ENCODE measurements around the gene B4GALNT2.

B4GALNT2 gene

DNA sequence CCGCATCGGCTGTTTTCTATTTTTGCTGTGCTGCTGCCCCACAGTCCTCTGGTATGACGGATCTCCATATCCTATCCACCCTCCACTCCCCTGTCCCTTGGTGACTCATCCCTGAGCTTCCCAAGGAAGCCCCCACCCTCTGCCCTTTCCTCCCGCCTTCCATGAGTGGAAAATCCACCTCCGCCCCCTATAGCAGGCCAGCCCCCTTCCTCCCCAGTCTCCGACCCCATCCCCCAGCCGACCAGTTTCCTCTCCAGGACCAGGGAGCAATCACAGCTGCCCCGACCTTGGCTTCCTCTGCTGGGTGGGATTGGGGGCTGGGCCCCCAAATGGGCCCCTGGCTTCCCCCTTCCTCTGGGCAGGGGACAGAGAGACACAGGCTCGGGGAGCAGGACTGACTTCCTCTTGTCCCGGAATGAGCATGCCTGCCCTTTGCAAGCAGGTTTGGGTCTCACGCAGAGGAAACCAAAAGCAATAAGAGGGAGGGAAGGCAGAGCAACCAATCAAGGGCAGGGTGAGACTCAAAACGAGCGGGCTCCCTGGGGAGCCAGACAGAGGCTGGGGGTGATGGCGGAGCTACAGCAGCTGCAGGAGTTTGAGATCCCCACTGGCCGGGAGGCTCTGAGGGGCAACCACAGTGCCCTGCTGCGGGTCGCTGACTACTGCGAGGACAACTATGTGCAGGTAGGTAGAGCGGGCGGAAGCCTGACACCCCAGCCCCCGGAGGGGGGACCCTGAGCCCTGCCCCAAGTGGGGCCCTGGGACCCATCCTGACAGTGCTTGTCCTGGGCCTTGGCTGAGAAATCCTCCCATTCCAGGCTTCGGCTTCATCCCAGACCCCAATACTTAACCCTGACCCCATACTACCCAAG is 77.8 kb downstream of the B4GALNT2 start, which contains the start of the genes ABI3 and GNGT2:
ABI3 (plus strand) TSS at position 550 of the 872 bp plus-strand sequence; CDS start at position 568, 18 bp downstream.
GNGT2 (minus strand) TSS at position 417 of the 872 bp plus-strand sequence. CDS start 3,152 bp downstream, outside the sequence.
- peak in 1 of 2 donors; percentile 41 for DNase-seq (ENCODE audit: low spot score in 2 of 2)
- peaks cover 9% of the 10 kb centered on the region for H3K36me3 Mint-ChIP-seq (ENCODE audit: insufficient read depth)

DNA sequence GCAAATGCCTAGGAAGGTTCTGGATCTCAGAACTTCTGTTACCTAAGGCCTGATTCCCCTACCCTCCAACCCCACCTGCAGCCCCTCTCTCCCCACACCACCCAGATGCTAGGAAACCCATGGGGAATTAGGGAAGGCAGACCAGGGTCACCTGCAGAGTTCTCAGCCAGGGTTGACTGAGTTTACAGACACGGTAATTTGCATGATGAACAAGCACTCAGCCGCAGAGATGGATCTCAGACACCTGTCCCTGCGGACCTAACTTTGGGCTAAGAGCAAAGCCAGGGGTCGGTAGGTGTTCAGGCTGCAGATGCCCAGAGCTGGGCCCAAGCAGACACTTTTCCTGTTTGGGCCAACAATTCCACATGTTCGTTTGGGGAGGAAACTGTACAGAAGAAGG is 80.8 kb downstream of the B4GALNT2 start:
- Mint-ChIP-seq H3K4me3 (peak overlapping the region; percentile 96), H3K27ac (ENCODE audit: low read depth) (peak overlapping the region; percentile 93), H3K27me3 (no peaks in the 10 kb centered on the region), H3K36me3 (ENCODE audit: insufficient read depth) (peaks cover 25% of the 10 kb centered on the region), H3K4me1 (peaks cover 89% of the 10 kb centered on the region), H3K9me3 (no peaks in the 10 kb centered on the region)
- ATAC-seq (replicated peaks; ENCODE audit: extremely low read depth, poor library complexity, severe bottlenecking) (no peak), DNase-seq (ENCODE audit: low spot score in 2 of 2) (no peak)

More for the DNA sequence above, 77.8 kb downstream of the B4GALNT2 start, which contains the start of the genes ABI3 and GNGT2:
- peak within 1 kb of the TSS; percentile 72 for H3K27ac Mint-ChIP-seq (ENCODE audit: low read depth)
- H3K4me3 Mint-ChIP-seq = peak within 1 kb of the TSS; percentile 96
- no peaks in the 10 kb centered on the region for H3K27me3 Mint-ChIP-seq
- H3K9me3 Mint-ChIP-seq = no peaks in the 10 kb centered on the region
- ATAC-seq (replicated peaks; ENCODE audit: extremely low read depth, poor library complexity, severe bottlenecking) = peak; percentile 72
- peaks cover 69% of the 10 kb centered on the region for H3K4me1 Mint-ChIP-seq

DNA sequence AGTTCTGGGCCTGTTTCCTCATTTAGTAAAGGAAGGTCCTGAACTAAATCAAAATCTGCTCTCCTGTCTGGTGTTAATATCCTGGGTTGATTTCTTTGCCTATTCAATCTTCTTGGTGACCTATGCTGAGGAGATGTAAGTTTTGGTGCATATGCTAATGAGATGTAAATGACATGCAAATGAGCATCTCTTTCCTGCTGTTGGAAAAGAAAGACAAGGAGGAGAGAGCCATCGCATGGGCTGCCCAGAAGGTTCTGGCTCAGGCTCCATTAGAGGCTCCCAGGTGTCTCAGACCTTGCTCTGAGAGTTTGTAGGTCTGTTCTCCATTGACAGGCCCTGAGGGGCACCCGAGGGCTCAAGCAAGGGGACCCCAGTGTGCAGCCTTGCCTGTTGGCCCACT is 81.3 kb downstream of the B4GALNT2 start:
- DNase-seq (ENCODE audit: low spot score in 2 of 2) (no peak), ATAC-seq (replicated peaks; ENCODE audit: extremely low read depth, poor library complexity, severe bottlenecking) (no peak)
- Mint-ChIP-seq H3K27ac (ENCODE audit: low read depth) (peak overlapping the region; percentile 93), H3K9me3 (no peaks in the 10 kb centered on the region), H3K4me3 (peak overlapping the region; percentile 96), H3K36me3 (ENCODE audit: insufficient read depth) (peaks cover 28% of the 10 kb centered on the region), H3K27me3 (no peaks in the 10 kb centered on the region), H3K4me1 (peaks cover 90% of the 10 kb centered on the region)

DNA sequence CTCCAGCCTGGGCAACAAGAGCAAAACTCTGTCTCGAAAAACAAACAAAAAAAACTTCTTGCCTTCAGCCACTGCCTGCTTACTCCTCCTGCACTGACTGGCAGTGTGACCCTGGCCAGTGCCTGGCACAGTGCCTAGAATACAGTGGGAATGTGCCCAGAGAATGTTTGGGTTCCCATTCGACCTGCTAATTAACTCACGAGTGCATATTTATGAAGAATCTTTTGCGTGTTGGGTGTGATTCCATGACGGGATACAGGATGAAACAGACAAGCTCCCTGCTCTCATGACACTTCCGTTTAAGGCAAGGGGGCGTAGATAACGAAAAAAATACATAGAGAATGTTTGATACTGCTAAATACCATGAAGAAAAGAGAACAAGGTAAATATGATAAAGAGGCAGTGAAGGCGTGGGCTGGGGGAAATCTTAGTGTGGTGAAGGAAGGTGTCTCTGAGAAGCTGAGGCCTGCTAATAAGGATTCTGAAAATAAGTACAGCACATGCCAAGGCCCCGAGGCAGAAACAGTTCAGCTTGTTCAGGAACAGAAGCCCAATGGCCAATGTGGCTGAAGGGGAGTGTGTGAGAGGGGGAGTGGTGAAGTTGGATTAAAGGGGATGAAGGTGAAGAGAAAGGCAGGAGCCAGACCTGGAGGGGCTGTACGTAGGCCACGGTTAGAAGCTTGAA is 82.2 kb downstream of the B4GALNT2 start:
- Mint-ChIP-seq H3K36me3 (ENCODE audit: insufficient read depth) (peaks cover 36% of the 10 kb centered on the region), H3K27ac (ENCODE audit: low read depth) (peak overlapping the region; percentile 93), H3K4me1 (peaks cover 92% of the 10 kb centered on the region), H3K4me3 (peak overlapping the region; percentile 96), H3K27me3 (no peaks in the 10 kb centered on the region), H3K9me3 (no peaks in the 10 kb centered on the region)
- no peak for DNase-seq (ENCODE audit: low spot score in 2 of 2)
- no peak for ATAC-seq (replicated peaks; ENCODE audit: extremely low read depth, poor library complexity, severe bottlenecking)

DNA sequence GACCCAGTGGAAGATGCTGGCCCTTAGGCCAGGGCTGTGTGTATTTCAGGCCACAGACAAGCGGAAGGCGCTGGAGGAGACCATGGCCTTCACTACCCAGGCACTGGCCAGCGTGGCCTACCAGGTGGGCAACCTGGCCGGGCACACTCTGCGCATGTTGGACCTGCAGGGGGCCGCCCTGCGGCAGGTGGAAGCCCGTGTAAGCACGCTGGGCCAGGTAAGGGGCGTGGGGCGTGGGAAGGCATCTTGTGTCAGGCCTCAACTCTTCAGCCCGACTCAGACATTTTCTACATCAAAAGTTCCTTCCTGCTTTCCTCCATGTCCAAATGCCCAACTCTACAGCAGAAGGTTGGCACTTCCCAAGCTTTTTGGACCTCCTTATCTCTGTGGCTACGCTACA is 83.9 kb downstream of the B4GALNT2 start:
- no peaks in the 10 kb centered on the region for H3K9me3 Mint-ChIP-seq
- H3K27me3 Mint-ChIP-seq = no peaks in the 10 kb centered on the region
- ATAC-seq (replicated peaks; ENCODE audit: extremely low read depth, poor library complexity, severe bottlenecking) (no peak), DNase-seq (ENCODE audit: low spot score in 2 of 2) (no peak)
- peak overlapping the region; percentile 77 for H3K4me3 Mint-ChIP-seq
- peaks cover 42% of the 10 kb centered on the region for H3K36me3 Mint-ChIP-seq (ENCODE audit: insufficient read depth)
- H3K4me1 Mint-ChIP-seq = peaks cover 82% of the 10 kb centered on the region
- peak overlapping the region; percentile 98 for H3K27ac Mint-ChIP-seq (ENCODE audit: low read depth)

DNA sequence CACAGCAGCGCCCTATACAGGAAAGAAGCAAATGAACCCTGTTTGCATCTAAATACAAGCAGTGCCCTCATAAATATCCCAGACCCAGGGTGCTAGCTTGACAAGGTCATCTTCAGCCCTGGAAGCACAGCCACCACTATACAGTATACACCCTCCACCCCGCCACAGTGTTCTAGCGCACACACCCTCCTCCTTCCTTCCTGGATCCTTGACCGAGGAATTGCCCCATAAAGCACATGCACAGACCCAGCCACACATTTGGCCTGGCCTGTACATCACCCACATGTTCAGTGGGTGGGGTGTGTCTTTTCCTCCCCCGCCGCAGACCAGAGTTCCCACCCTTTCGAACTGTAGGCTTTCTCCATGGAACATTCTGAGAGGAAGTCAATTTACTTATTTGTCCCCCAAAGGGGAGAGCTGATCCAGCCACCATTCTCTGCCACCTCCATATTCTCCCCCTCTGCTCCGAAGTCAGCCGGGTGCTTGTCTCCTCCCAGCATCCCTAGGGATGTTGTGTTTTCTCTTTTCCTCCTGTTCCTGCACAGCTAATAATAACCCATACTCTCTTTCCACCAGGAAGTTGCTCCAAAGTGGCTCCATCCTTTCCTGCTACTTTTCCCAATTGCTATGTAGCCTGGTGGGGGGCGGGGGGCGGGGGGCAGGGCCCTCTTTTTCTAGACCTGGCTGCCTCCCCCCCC is 84.5 kb downstream of the B4GALNT2 start:
- Mint-ChIP-seq H3K27ac (ENCODE audit: low read depth) (peak overlapping the region; percentile 98), H3K9me3 (no peaks in the 10 kb centered on the region), H3K4me1 (peaks cover 79% of the 10 kb centered on the region), H3K27me3 (no peaks in the 10 kb centered on the region), H3K36me3 (ENCODE audit: insufficient read depth) (peaks cover 46% of the 10 kb centered on the region), H3K4me3 (peak overlapping the region; percentile 77)
- ATAC-seq (replicated peaks; ENCODE audit: extremely low read depth, poor library complexity, severe bottlenecking) (no peak), DNase-seq (ENCODE audit: low spot score in 2 of 2) (no peak)

DNA sequence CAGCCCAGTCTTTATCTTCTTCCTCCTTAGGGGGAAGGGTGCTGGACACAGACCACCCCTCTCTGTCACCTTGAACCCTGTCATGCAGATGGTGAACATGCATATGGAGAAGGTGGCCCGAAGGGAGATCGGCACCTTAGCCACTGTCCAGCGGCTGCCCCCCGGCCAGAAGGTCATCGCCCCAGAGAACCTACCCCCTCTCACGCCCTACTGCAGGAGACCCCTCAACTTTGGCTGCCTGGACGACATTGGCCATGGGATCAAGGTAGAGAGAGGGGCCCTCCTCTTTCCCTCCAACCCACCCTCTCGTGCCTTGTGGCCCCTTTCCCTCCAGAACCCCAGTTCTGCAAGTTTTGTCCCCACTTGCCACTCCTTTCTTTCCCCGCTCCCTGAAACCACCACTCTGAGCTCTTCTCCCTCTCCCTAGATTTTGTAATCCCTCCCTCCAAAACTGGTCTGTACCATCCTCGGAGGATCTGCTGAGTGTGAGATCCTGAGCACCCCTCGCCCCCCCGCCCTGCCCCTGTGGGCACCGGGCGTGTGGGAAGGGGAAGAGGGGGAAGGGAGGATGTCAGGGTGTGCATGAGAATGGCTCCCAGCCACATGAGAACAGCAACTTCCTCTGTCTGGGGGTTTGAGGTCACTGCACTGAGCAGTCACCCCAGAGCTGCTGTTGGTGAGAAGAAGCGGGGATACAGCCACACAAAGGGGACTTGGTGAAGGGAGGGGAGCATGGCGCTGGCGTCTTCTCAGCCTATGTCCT is 85.3 kb downstream of the B4GALNT2 start:
- DNase-seq (ENCODE audit: low spot score in 2 of 2) (peak; percentile 56 to 84), ATAC-seq (replicated peaks; ENCODE audit: extremely low read depth, poor library complexity, severe bottlenecking) (peak; percentile 88)
- peaks cover 73% of the 10 kb centered on the region for H3K4me1 Mint-ChIP-seq
- no peaks in the 10 kb centered on the region for H3K9me3 Mint-ChIP-seq
- peak overlapping the region; percentile 77 for H3K4me3 Mint-ChIP-seq
- H3K36me3 Mint-ChIP-seq (ENCODE audit: insufficient read depth) = peaks cover 53% of the 10 kb centered on the region
- H3K27me3 Mint-ChIP-seq = no peaks in the 10 kb centered on the region
- H3K27ac Mint-ChIP-seq (ENCODE audit: low read depth) = peak overlapping the region; percentile 98

DNA sequence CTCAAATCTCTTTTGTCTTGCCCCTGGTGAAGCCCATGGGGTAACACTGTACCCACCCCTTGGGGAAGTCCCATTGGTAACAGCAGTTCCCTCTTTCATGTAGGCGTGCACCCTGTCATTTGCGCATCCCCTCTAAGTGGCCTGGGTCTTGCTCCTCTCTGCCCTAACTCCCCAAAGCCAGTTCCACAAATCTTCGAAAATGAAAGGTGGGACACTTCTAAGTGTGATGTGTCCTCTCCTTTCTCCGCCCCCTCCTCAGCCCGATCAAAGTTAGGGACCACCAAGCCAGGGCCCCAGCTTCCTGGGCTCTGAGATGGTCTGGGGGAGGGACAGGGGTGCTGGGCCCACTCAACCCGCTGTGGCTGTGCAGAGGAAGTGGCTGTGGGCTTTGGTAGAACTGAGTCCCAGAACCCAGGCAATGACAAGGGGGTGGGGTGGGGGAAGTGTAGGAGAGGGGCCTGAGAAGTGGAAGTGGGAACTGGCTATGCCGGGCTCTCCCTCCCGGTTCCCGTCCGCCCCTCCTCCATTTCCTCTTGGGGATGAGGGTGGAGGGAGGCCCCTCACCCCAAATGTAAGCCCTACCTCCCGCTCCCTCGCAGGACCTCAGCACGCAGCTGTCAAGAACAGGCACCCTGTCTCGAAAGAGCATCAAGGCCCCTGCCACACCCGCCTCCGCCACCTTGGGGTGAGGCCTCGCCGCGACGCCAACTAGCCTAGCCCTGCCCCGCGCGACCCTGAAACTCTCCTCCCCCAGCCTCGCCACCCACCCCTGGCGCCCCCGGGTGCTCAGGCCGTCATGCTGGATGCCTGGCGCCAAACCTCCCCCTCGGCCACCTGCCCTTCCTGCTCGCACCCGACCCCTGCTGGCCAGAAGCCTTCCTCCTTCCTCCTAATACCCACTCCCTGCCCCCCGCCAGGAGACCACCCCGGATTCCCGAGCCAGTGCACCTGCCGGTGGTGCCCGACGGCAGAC is 86.7 kb downstream of the B4GALNT2 start:
- Mint-ChIP-seq H3K4me3 (peak overlapping the region; percentile 77), H3K9me3 (no peaks in the 10 kb centered on the region), H3K4me1 (peaks cover 73% of the 10 kb centered on the region), H3K27ac (ENCODE audit: low read depth) (peak overlapping the region; percentile 98), H3K27me3 (no peaks in the 10 kb centered on the region), H3K36me3 (ENCODE audit: insufficient read depth) (peaks cover 61% of the 10 kb centered on the region)
- ATAC-seq (replicated peaks; ENCODE audit: extremely low read depth, poor library complexity, severe bottlenecking) (peak; percentile 80), DNase-seq (ENCODE audit: low spot score in 2 of 2) (peak; percentile 43 to 73)

DNA sequence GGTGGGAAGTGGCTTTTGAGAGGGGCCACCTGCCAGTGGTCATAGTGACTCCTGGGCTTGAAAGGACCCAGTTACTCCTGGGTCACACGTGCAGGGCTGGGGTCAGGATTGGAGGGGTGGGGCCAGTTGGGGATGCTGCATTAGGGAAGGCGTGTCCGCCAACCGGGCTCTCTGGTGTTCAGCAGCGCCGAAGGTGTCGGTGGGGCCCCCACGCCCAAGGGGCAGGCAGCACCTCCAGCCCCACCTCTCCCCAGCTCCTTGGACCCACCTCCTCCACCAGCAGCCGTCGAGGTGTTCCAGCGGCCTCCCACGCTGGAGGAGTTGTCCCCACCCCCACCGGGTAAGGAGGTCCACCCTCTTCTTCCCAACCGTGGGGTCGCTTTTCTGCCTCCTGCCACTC is 87.4 kb downstream of the B4GALNT2 start:
- Mint-ChIP-seq H3K27me3 (no peaks in the 10 kb centered on the region), H3K9me3 (no peaks in the 10 kb centered on the region), H3K4me1 (peaks cover 73% of the 10 kb centered on the region), H3K36me3 (ENCODE audit: insufficient read depth) (peaks cover 60% of the 10 kb centered on the region), H3K4me3 (peak overlapping the region; percentile 77), H3K27ac (ENCODE audit: low read depth) (peak overlapping the region; percentile 98)
- ATAC-seq (replicated peaks; ENCODE audit: extremely low read depth, poor library complexity, severe bottlenecking) (no peak), DNase-seq (ENCODE audit: low spot score in 2 of 2) (no peak)

DNA sequence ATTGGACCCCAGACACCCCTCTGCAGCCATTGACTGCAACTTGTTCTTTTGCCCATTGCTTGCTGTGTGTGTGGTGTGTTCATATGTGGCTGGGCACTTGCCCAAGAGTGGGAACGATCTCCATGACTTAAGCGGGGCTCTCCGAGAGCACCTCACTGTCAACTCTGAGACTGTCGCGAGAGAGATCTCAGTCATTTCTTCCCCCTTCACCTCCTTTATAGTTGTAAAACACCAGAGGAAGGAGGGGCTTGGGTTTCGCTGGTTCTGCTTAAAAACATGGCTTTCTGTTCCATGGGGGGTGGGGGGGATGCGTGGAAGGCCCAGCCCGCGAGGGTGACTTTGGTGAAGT is 90.6 kb downstream of the B4GALNT2 start:
- Mint-ChIP-seq H3K4me1 (peaks cover 61% of the 10 kb centered on the region), H3K9me3 (no peaks in the 10 kb centered on the region), H3K36me3 (ENCODE audit: insufficient read depth) (peaks cover 49% of the 10 kb centered on the region), H3K27ac (ENCODE audit: low read depth) (peak overlapping the region; percentile 82), H3K27me3 (no peaks in the 10 kb centered on the region), H3K4me3 (peak overlapping the region; percentile 77)
- ATAC-seq (replicated peaks; ENCODE audit: extremely low read depth, poor library complexity, severe bottlenecking) (no peak), DNase-seq (ENCODE audit: low spot score in 2 of 2) (no peak)
